PC-3 (cell line): ENCODE measurements around the gene ZNF514. TPM values are rescaled to one million over a fixed set of nuclear protein-coding genes. Genes with fewer than 3 reads are reported as not detected.

Experiments used
- ATAC-seq: fragments of 200-7000 bp; cut with Tn5 transposase; 2 replicates; pipeline ENCODE4 v1.9.1; 2020; ENCODE audit warnings: mild to moderate bottlenecking, moderate library complexity
- BruUV-seq: library from RNA; stranded (reverse); fragments of 400-500 nt; replicated peaks from 2 replicates; lab custom pipeline; 2021; lab: Mats Ljungman, UMichigan
- CTCF ChIA-PET: fragments of 300-600 bp; sonication (Branson Sonifier 250); formaldehyde crosslinking; loops from one replicate; lab custom pipeline; 2022; ENCODE audit warnings: antibody characterized with exemption; lab: Charles Lee
- POLR2A ChIA-PET: fragments of 300-600 bp; sonication (Branson Sonifier 250); formaldehyde crosslinking; loops from one replicate; lab custom pipeline; 2022; ENCODE audit warnings: antibody characterized with exemption; ENCODE audit not compliant: unreplicated experiment; lab: Charles Lee
- DNase-seq: peaks from one replicate; pipeline ENCODE4 v3.0.0-alpha.2; 2015
- H2AFZ ChIP-seq: fragments of 300-600 bp; sonication (generic); 2 replicates; pipeline ENCODE4 v1.6.0; 2016; ENCODE audit warnings: antibody characterized with exemption, low read length
- H3F3A ChIP-seq: fragments of 300-600 bp; sonication (generic); one replicate; pipeline ENCODE4 v1.6.0; 2017; ENCODE audit warnings: antibody characterized with exemption, low read length, control low read depth, mild to moderate bottlenecking; ENCODE audit not compliant: unreplicated experiment
- H3K27ac ChIP-seq: fragments of 300-600 bp; sonication (generic); 2 replicates; pipeline ENCODE4 v1.5.1; 2016; ENCODE audit warnings: mild to moderate bottlenecking, low read length
- H3K27me3 ChIP-seq: fragments of 300-600 bp; sonication (generic); 2 replicates; pipeline ENCODE4 v1.6.1; 2016; ENCODE audit warnings: low read length, mixed read lengths
- H3K36me3 ChIP-seq: fragments of 300-600 bp; sonication (generic); 2 replicates; pipeline ENCODE4 v1.6.1; 2016; ENCODE audit warnings: low read depth, mixed run types, low read length, mixed read lengths
- H3K4me1 ChIP-seq: fragments of 300-600 bp; sonication (generic); 2 replicates; pipeline ENCODE4 v1.5.1; 2016; ENCODE audit warnings: low read length; ENCODE audit not compliant: insufficient read depth
- H3K4me2 ChIP-seq: fragments of 300-600 bp; sonication (generic); 2 replicates; pipeline ENCODE4 v1.6.0; 2016; ENCODE audit warnings: low read length
- H3K4me3 ChIP-seq: fragments of 300-600 bp; sonication (generic); 2 replicates; pipeline ENCODE4 v1.5.1; 2016; ENCODE audit warnings: mild to moderate bottlenecking, low read length, mixed read lengths
- H3K79me2 ChIP-seq: fragments of 300-600 bp; sonication (generic); 2 replicates; pipeline ENCODE4 v1.6.1; 2017; ENCODE audit warnings: low read length, mixed read lengths
- H3K9ac ChIP-seq: fragments of 300-600 bp; sonication (generic); 2 replicates; pipeline ENCODE4 v1.6.0; 2016; ENCODE audit warnings: mild to moderate bottlenecking, low read length
- H3K9me2 ChIP-seq: fragments of 300-600 bp; sonication (generic); replicated peaks from 2 replicates; pipeline ENCODE4 v1.6.1; 2016; ENCODE audit warnings: mixed run types, low read length, mixed read lengths
- H3K9me3 ChIP-seq: fragments of 300-600 bp; sonication (generic); 2 replicates; pipeline ENCODE4 v1.6.1; 2016; ENCODE audit warnings: low read length, mixed read lengths
- H4K20me1 ChIP-seq: fragments of 300-600 bp; sonication (generic); 2 replicates; pipeline ENCODE4 v1.6.1; 2016; ENCODE audit warnings: low read length, mixed read lengths
- CTCF ChIP-seq: fragments of 300-600 bp; sonication (generic); conservative IDR thresholded peaks from 2 replicates; pipeline ENCODE4 v1.5.1; 2017; ENCODE audit warnings: antibody characterized with exemption, low read depth, mild to moderate bottlenecking, low read length
- EZH2 ChIP-seq: fragments of 300-600 bp; sonication (generic); IDR thresholded peaks from one replicate; pipeline ENCODE4 v1.6.1; 2017; ENCODE audit warnings: antibody characterized with exemption, mild to moderate bottlenecking, low read length; ENCODE audit not compliant: unreplicated experiment
- EZH2phosphoT487 ChIP-seq: fragments of 300-600 bp; sonication (generic); IDR thresholded peaks from 2 replicates; pipeline ENCODE4 v1.6.1; 2018; ENCODE audit warnings: mild to moderate bottlenecking, antibody characterized with exemption, low read length, borderline replicate concordance
- intact Hi-C: fragments of 100-400 bp; cut with micrococcal nuclease; formaldehyde crosslinking; loops from 2 replicates; pipeline ENCODE4 v1.9.0; 2023
- total RNA-seq: library from RNA; depleted of rRNA; stranded (reverse); fragments of >200 nt; gene quantifications from 2 replicates; pipeline ENCODE4 v1.2.3, GENCODE V29; 2014

The ZNF514 gene
- total RNA-seq, 1 experiment from 2014 or later, result 6.6 TPM

GRCh38 chr2:95115418-95115817 is 44.2 kb downstream of the ZNF514 start:
- H3K27ac ChIP-seq, result no peak overlapping the region
- DNase-seq, result peak; percentile 72
- ATAC-seq, result peak; percentile 99
- no peaks in the 10 kb centered on the region for H3K9me3 ChIP-seq
- ChIA-PET CTCF (interaction anchor here (0.7 to 1.0 kb wide), 5 partner anchors 36 to 259 kb away, joined by 4 to 8 read pairs (median 6); no protein-coding TSS in a partner anchor), POLR2A (interaction anchor here (0.7 kb wide), 1 partner anchor 147 kb away, joined by 6 read pairs; no protein-coding TSS in a partner anchor)
- no peak overlapping the region for H3K9ac ChIP-seq
- H4K20me1 ChIP-seq, result peaks cover 11% of the 10 kb centered on the region; the same call in 1 of the 2 replicates
- intact Hi-C loops, result loop anchor here (1.0 to 2.0 kb wide), 2 partner anchors 39 to 93 kb away; no protein-coding TSS in a partner anchor
- peaks cover 43% of the 10 kb centered on the region for H3K79me2 ChIP-seq
- no peaks in the 10 kb centered on the region for H3F3A ChIP-seq
- TF ChIP-seq CTCF (peak; percentile 85), EZH2phosphoT487 (no peak)
- H3K27me3 ChIP-seq, result no peaks in the 10 kb centered on the region
- no peak overlapping the region for H3K4me3 ChIP-seq
- no peak overlapping the region for H2AFZ ChIP-seq
- peaks cover 43% of the 10 kb centered on the region for H3K36me3 ChIP-seq
- no TSS peak for BruUV-seq
- H3K4me1 ChIP-seq, result peaks cover 19% of the 10 kb centered on the region
- H3K4me2 ChIP-seq, result no peak overlapping the region
- no peaks in the 10 kb centered on the region for H3K9me2 ChIP-seq

- H3F3A ChIP-seq, result no peaks in the 10 kb centered on the region
- H3K79me2 ChIP-seq, result peaks cover 24% of the 10 kb centered on the region
- peaks cover 3% of the 10 kb centered on the region; the same call in 1 of the 2 replicates for H4K20me1 ChIP-seq
- CTCF ChIA-PET, result no interaction called here
- H2AFZ ChIP-seq, result no peak overlapping the region
- BruUV-seq, result no TSS peak
- ATAC-seq, result no peak
- no peaks in the 10 kb centered on the region for H3K27me3 ChIP-seq
- no peak overlapping the region for H3K9ac ChIP-seq
- POLR2A ChIA-PET, result no interaction called here
- no peaks in the 10 kb centered on the region for H3K9me2 ChIP-seq
- intact Hi-C loops, result no loop called here
- H3K4me2 ChIP-seq, result no peak overlapping the region
- H3K9me3 ChIP-seq, result no peaks in the 10 kb centered on the region
- H3K27ac ChIP-seq, result no peak overlapping the region
- H3K4me1 ChIP-seq, result 0 out of 2 replicates have a peak, but pooled peaks cover 1% of the 10 kb centered on the region
- H3K36me3 ChIP-seq, result peaks cover 56% of the 10 kb centered on the region
- H3K4me3 ChIP-seq, result no peak overlapping the region
- TF ChIP-seq CTCF, result no peak
- no peak for TF ChIP-seq EZH2
- no peak for TF ChIP-seq EZH2phosphoT487
- DNase-seq, result no peak
Measured at GRCh38 chr2:95113464-95113863, 46.2 kb downstream of the ZNF514 start.

GRCh38 chr2:95110395-95110794 is 49.3 kb downstream of the ZNF514 start:
- intact Hi-C loops, result no loop called here
- H3K27me3 ChIP-seq, result no peaks in the 10 kb centered on the region
- H3K4me2 ChIP-seq, result no peak overlapping the region
- no peaks in the 10 kb centered on the region for H3K9me2 ChIP-seq
- DNase-seq, result no peak
- no peaks in the 10 kb centered on the region for H3K4me1 ChIP-seq
- no peak overlapping the region for H3K9ac ChIP-seq
- peaks cover 67% of the 10 kb centered on the region for H3K36me3 ChIP-seq
- no peaks in the 10 kb centered on the region for H3F3A ChIP-seq
- H2AFZ ChIP-seq, result no peak overlapping the region
- H3K79me2 ChIP-seq, result 0 out of 2 replicates have a peak, but pooled peaks cover 5% of the 10 kb centered on the region
- ATAC-seq, result no peak
- no TSS peak for BruUV-seq
- no peak overlapping the region for H3K4me3 ChIP-seq
- H4K20me1 ChIP-seq, result no peaks in the 10 kb centered on the region
- TF ChIP-seq EZH2phosphoT487 (no peak), EZH2 (no peak), CTCF (no peak)
- no peaks in the 10 kb centered on the region for H3K9me3 ChIP-seq
- H3K27ac ChIP-seq, result no peak overlapping the region
- CTCF ChIA-PET, result no interaction called here
- POLR2A ChIA-PET, result no interaction called here
